Glutamatergic neuron (in vitro differentiated cells): ENCODE results near the gene SYT14. TPM values are rescaled to one million over a fixed set of nuclear protein-coding genes. Genes with fewer than 3 reads are reported as not detected.

Experiments
- DNase-seq: peaks from one replicate; pipeline ENCODE4 v3.0.0; 2022
- H3K27ac Mint-ChIP-seq: one replicate; pipeline ENCODE4 v1.8.0; 2020; ENCODE audit warnings: mild to moderate bottlenecking, mixed read lengths, inconsistent platforms; ENCODE audit not compliant: unreplicated experiment
- H3K27me3 Mint-ChIP-seq: one replicate; pipeline ENCODE4 v1.8.0; 2020; ENCODE audit warnings: mild to moderate bottlenecking, moderate library complexity, mixed read lengths, inconsistent platforms; ENCODE audit not compliant: unreplicated experiment
- H3K36me3 Mint-ChIP-seq: one replicate; pipeline ENCODE4 v1.8.0; 2020; ENCODE audit warnings: mild to moderate bottlenecking, mixed read lengths, inconsistent platforms; ENCODE audit not compliant: unreplicated experiment
- H3K4me1 Mint-ChIP-seq: one replicate; pipeline ENCODE4 v1.8.0; 2020; ENCODE audit warnings: mild to moderate bottlenecking, low read depth, mixed read lengths, inconsistent platforms; ENCODE audit not compliant: unreplicated experiment
- H3K4me3 Mint-ChIP-seq: one replicate; pipeline ENCODE4 v1.8.0; 2020; ENCODE audit warnings: mild to moderate bottlenecking, mixed read lengths, inconsistent platforms; ENCODE audit not compliant: unreplicated experiment
- H3K9me3 Mint-ChIP-seq: one replicate; pipeline ENCODE4 v1.8.0; 2020; ENCODE audit warnings: mild to moderate bottlenecking, moderate library complexity, mixed read lengths, inconsistent platforms; ENCODE audit not compliant: unreplicated experiment
- total RNA-seq: library from RNA; stranded (reverse); fragmentation: NEBNext Ultra II Directional; extraction: Animal tissue kit (Norgen Biotek cat#: 25700); gene quantifications from one replicate; pipeline ENCODE4 v1.2.1, GENCODE V29; 2021; ENCODE audit not compliant: unreplicated experiment
- TF ChIP-seq, protein P1 (sequence below): fragments of 200-600 bp; sonication (generic); IDR thresholded peaks from one replicate; pipeline ENCODE4 v1.5.0; 2021; ENCODE audit not compliant: partially characterized antibody, unreplicated experiment

Gene SYT14
- total RNA-seq, 1 donor from 2014 or later: 18.1 TPM

DNA sequence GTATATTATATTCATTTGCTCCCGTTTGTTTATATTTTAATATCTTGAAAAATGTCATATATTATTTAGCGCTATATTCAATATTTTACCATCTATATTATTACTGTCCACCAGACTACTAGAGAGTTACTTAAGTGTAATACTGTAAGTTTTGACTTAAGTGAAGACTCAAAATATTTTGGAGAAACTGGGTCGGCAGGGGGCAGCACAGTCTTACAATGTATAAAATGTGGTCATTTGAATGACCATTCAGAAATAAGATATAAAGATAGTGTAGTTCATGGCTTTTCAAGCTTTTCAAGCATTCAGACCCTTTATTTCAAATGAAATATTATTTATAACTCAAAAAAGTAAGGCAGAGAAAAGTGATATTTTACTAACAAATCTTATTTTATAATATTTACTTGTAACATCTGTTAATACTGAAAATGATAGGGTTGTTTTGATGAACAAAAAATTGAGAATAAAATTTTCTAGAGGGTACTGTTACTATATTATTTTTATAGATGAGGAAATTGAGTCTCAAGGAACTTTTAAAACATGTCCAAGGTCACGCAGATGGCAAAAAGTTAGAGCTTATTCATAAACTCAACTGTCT, 205.5 kb downstream of the SYT14 start:
- DNase-seq: peak; percentile 81
- Mint-ChIP-seq H3K27ac (no peak overlapping the region), H3K27me3 (no peaks in the 10 kb centered on the region), H3K4me3 (no peak overlapping the region), H3K4me1 (no peaks in the 10 kb centered on the region), H3K9me3 (no peaks in the 10 kb centered on the region), H3K36me3 (no peaks in the 10 kb centered on the region)
- TF ChIP-seq, protein P1, sequence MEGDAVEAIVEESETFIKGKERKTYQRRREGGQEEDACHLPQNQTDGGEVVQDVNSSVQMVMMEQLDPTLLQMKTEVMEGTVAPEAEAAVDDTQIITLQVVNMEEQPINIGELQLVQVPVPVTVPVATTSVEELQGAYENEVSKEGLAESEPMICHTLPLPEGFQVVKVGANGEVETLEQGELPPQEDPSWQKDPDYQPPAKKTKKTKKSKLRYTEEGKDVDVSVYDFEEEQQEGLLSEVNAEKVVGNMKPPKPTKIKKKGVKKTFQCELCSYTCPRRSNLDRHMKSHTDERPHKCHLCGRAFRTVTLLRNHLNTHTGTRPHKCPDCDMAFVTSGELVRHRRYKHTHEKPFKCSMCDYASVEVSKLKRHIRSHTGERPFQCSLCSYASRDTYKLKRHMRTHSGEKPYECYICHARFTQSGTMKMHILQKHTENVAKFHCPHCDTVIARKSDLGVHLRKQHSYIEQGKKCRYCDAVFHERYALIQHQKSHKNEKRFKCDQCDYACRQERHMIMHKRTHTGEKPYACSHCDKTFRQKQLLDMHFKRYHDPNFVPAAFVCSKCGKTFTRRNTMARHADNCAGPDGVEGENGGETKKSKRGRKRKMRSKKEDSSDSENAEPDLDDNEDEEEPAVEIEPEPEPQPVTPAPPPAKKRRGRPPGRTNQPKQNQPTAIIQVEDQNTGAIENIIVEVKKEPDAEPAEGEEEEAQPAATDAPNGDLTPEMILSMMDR: peak; percentile 81

GRCh38 chr1:210144736-210145135, 206.7 kb downstream of the SYT14 start:
- H3K4me1 Mint-ChIP-seq: no peaks in the 10 kb centered on the region
- TF ChIP-seq, protein P1: no peak
- H3K4me3 Mint-ChIP-seq: no peak overlapping the region
- no peaks in the 10 kb centered on the region for H3K27me3 Mint-ChIP-seq
- H3K9me3 Mint-ChIP-seq: no peaks in the 10 kb centered on the region
- no peak overlapping the region for H3K27ac Mint-ChIP-seq
- no peaks in the 10 kb centered on the region for H3K36me3 Mint-ChIP-seq
- DNase-seq: no peak

DNA sequence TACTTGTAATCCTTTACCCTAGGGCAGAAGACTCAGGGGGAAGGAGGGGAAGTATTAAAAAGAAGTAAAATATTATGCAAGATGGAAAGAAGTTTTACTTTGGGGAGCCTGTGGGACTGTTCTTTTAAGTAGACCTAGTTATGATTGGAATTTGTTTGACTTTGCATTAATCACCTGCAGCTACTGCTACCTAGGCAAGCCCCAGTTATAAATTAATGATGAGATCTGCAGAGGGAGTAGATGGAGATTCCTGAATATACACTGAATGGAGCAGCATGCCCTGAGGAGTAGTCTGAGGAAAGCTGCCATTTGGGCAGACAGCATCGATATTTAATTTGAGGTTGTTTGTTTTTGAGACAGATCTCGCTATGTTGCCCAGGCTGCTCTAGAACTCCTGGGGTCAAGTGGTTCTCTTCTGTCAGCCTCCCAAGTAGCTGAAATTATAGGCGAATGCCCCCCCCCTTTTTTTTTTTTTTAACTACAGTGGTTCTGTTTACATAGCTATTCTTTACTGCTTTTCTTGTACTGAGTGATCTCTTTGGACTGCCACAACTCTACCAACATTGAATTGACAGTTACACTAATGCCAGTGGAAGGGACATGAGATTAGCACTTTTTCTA, 213.1 kb downstream of the SYT14 start:
- H3K4me3 Mint-ChIP-seq: no peak overlapping the region
- H3K36me3 Mint-ChIP-seq: no peaks in the 10 kb centered on the region
- peaks cover 2% of the 10 kb centered on the region for H3K27me3 Mint-ChIP-seq
- TF ChIP-seq, protein P1: no peak
- no peaks in the 10 kb centered on the region for H3K4me1 Mint-ChIP-seq
- no peak overlapping the region for H3K27ac Mint-ChIP-seq
- DNase-seq: no peak
- H3K9me3 Mint-ChIP-seq: no peaks in the 10 kb centered on the region

DNA sequence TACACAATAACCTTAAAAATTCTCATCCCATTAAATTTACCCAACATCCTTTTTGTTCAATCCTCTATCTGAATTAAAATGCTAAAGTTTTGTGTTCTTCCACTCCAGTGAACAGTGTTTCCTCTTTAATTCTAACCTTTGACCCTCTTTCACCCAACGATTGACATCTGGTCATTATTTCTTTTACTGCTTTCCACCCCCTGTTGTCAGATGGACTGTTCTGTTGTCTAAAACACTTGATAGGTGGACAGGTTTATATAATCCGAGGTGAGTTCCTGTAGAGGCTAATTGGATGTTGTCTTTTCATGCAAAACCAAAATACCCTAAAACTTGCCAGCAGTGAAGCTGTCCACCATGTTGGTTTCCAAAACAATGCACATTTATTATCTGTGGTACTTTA, 221.2 kb downstream of the SYT14 start:
- no peak overlapping the region for H3K4me3 Mint-ChIP-seq
- DNase-seq: no peak
- H3K27ac Mint-ChIP-seq: no peak overlapping the region
- TF ChIP-seq, protein P1: no peak
- peaks cover 1% of the 10 kb centered on the region for H3K9me3 Mint-ChIP-seq
- no peaks in the 10 kb centered on the region for H3K36me3 Mint-ChIP-seq
- H3K27me3 Mint-ChIP-seq: no peaks in the 10 kb centered on the region
- H3K4me1 Mint-ChIP-seq: peaks cover 3% of the 10 kb centered on the region

GRCh38 chr1:210170220-210170619, 232.2 kb downstream of the SYT14 start:
- H3K9me3 Mint-ChIP-seq: no peaks in the 10 kb centered on the region
- peaks cover 2% of the 10 kb centered on the region for H3K27me3 Mint-ChIP-seq
- H3K27ac Mint-ChIP-seq: no peak overlapping the region
- no peak overlapping the region for H3K4me3 Mint-ChIP-seq
- H3K4me1 Mint-ChIP-seq: no peaks in the 10 kb centered on the region
- no peaks in the 10 kb centered on the region for H3K36me3 Mint-ChIP-seq
- no peak for DNase-seq
- TF ChIP-seq, protein P1: no peak
